ENCODE results near the gene MYH11. TPM values are rescaled to one million over a fixed set of nuclear protein-coding genes. Genes with fewer than 3 reads are reported as not detected.

Gene MYH11
- total and polyA plus RNA-seq, 2 experiments from 2014 or later, result 1.6 to 5.9 TPM

DNA sequence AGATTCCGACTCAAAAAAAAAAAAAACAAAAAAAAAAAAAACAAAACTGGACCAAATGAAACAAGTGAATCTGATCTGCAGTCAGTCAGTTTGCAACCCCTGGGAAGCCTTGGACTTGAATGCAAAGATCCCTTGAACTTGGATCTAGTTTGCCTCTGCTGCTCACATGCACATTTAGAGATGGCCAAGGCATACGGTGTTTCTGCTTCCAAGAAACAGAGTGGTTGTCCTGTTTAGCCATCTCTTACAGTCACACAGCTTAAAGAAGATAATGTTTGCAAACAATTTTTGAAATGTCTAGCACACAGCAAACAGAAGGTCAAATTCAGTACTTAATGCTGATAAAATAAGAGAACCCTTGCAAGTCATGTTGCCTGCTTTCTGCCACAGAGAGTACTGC is 202.2 kb downstream of the MYH11 start:
- TF ChIP-seq NANOG (IDR thresholded peaks at IDR 0.05; ENCODE audit: borderline replicate concordance) (no peak), POLR2AphosphoS5 (IDR thresholded peaks at IDR 0.05; ENCODE audit: low read depth) (no peak)
- TF ChIP-seq, protein P1, sequence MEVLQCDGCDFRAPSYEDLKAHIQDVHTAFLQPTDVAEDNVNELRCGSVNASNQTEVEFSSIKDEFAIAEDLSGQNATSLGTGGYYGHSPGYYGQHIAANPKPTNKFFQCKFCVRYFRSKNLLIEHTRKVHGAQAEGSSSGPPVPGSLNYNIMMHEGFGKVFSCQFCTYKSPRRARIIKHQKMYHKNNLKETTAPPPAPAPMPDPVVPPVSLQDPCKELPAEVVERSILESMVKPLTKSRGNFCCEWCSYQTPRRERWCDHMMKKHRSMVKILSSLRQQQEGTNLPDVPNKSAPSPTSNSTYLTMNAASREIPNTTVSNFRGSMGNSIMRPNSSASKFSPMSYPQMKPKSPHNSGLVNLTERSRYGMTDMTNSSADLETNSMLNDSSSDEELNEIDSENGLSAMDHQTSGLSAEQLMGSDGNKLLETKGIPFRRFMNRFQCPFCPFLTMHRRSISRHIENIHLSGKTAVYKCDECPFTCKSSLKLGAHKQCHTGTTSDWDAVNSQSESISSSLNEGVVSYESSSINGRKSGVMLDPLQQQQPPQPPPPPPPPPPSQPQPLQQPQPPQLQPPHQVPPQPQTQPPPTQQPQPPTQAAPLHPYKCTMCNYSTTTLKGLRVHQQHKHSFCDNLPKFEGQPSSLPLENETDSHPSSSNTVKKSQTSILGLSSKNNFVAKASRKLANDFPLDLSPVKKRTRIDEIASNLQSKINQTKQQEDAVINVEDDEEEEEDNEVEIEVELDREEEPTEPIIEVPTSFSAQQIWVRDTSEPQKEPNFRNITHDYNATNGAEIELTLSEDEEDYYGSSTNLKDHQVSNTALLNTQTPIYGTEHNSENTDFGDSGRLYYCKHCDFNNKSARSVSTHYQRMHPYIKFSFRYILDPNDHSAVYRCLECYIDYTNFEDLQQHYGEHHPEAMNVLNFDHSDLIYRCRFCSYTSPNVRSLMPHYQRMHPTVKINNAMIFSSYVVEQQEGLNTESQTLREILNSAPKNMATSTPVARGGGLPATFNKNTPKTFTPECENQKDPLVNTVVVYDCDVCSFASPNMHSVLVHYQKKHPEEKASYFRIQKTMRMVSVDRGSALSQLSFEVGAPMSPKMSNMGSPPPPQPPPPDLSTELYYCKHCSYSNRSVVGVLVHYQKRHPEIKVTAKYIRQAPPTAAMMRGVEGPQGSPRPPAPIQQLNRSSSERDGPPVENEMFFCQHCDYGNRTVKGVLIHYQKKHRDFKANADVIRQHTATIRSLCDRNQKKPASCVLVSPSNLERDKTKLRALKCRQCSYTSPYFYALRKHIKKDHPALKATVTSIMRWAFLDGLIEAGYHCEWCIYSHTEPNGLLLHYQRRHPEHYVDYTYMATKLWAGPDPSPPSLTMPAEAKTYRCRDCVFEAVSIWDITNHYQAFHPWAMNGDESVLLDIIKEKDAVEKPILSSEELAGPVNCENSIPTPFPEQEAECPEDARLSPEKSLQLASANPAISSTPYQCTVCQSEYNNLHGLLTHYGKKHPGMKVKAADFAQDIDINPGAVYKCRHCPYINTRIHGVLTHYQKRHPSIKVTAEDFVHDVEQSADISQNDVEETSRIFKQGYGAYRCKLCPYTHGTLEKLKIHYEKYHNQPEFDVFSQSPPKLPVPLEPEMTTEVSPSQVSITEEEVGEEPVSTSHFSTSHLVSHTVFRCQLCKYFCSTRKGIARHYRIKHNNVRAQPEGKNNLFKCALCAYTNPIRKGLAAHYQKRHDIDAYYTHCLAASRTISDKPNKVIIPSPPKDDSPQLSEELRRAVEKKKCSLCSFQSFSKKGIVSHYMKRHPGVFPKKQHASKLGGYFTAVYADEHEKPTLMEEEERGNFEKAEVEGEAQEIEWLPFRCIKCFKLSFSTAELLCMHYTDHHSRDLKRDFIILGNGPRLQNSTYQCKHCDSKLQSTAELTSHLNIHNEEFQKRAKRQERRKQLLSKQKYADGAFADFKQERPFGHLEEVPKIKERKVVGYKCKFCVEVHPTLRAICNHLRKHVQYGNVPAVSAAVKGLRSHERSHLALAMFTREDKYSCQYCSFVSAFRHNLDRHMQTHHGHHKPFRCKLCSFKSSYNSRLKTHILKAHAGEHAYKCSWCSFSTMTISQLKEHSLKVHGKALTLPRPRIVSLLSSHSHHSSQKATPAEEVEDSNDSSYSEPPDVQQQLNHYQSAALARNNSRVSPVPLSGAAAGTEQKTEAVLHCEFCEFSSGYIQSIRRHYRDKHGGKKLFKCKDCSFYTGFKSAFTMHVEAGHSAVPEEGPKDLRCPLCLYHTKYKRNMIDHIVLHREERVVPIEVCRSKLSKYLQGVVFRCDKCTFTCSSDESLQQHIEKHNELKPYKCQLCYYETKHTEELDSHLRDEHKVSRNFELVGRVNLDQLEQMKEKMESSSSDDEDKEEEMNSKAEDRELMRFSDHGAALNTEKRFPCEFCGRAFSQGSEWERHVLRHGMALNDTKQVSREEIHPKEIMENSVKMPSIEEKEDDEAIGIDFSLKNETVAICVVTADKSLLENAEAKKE (CRISPR knock-in tag; IDR thresholded peaks at IDR 0.05), result no peak
- Mint-ChIP-seq H3K4me1 (peaks cover 3% of the 10 kb centered on the region; the same call in 1 of the 3 replicates), H3K27ac (no peak overlapping the region), H3K27me3 (ENCODE audit: insufficient read depth, low read depth, poor library complexity) (peaks cover 21% of the 10 kb centered on the region), H3K36me3 (ENCODE audit: low read depth) (peaks cover 9% of the 10 kb centered on the region; the same call in 2 of the 3 replicates), H3K4me3 (no peak overlapping the region), H3K9me3 (no peaks in the 10 kb centered on the region)
- Histone ChIP-seq H3K36me3 (ENCODE audit: insufficient read depth) (no peaks in the 10 kb centered on the region), H2AFZ (no peak overlapping the region), H3K4me1 (ENCODE audit: insufficient read depth) (no peaks in the 10 kb centered on the region), H3K9me2 (ENCODE audit: insufficient read depth) (no peaks in the 10 kb centered on the region), H3K27ac (ENCODE audit: low read depth) (no peak overlapping the region), H3K4me2 (no peak overlapping the region), H3K4me3 (no peak overlapping the region), H3K27me3 (ENCODE audit: insufficient read depth) (no peaks in the 10 kb centered on the region), H4K20me1 (replicated peaks; ENCODE audit: insufficient read depth) (peaks cover 12% of the 10 kb centered on the region), H3F3A (replicated peaks; ENCODE audit: low read depth) (peaks cover 6% of the 10 kb centered on the region), H3K79me2 (replicated peaks; ENCODE audit: insufficient read depth) (peaks cover 67% of the 10 kb centered on the region)
- ATAC-seq, result no peak
- no peak for DNase-seq (ENCODE audit: low spot score)

DNA sequence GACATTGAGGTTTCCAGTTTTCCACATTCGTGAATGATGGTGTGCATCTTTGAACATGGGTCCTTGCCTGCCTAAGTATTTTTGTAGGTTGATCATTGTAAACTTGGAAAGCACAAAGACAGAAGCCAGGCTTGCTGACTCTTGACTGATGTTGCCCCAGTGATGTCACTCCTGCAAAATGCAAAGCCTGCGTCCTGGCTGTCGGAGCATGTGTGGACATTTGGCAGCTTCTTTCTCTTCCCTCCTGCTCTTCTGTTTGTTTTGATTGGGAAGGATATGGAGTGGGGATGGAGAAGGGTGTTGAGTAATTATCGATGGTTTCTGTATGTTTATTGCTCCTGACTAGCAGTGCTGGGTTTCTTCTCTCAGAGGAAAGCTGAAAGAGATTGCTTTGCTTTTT is 203.6 kb downstream of the MYH11 start:
- peaks cover 3% of the 10 kb centered on the region; the same call in 1 of the 3 replicates for H3K4me1 Mint-ChIP-seq
- Histone ChIP-seq H3K27me3 (ENCODE audit: insufficient read depth) (no peaks in the 10 kb centered on the region), H3K27ac (ENCODE audit: low read depth) (no peak overlapping the region), H3K9me2 (ENCODE audit: insufficient read depth) (no peaks in the 10 kb centered on the region), H3K79me2 (replicated peaks; ENCODE audit: insufficient read depth) (peaks cover 67% of the 10 kb centered on the region), H4K20me1 (replicated peaks; ENCODE audit: insufficient read depth) (peaks cover 12% of the 10 kb centered on the region), H3K4me3 (no peak overlapping the region), H3K36me3 (ENCODE audit: insufficient read depth) (no peaks in the 10 kb centered on the region), H3K4me2 (no peak overlapping the region), H2AFZ (no peak overlapping the region), H3K4me1 (ENCODE audit: insufficient read depth) (no peaks in the 10 kb centered on the region), H3F3A (replicated peaks; ENCODE audit: low read depth) (peaks cover 11% of the 10 kb centered on the region)
- DNase-seq (ENCODE audit: low spot score), result no peak
- peaks cover 9% of the 10 kb centered on the region; the same call in 2 of the 3 replicates for H3K36me3 Mint-ChIP-seq (ENCODE audit: low read depth)
- H3K9me3 Mint-ChIP-seq, result no peaks in the 10 kb centered on the region
- ATAC-seq, result no peak
- no peak overlapping the region for H3K27ac Mint-ChIP-seq
- no peak overlapping the region for H3K4me3 Mint-ChIP-seq
- H3K27me3 Mint-ChIP-seq (ENCODE audit: insufficient read depth, low read depth, poor library complexity), result peaks cover 21% of the 10 kb centered on the region
- TF ChIP-seq, protein P2, sequence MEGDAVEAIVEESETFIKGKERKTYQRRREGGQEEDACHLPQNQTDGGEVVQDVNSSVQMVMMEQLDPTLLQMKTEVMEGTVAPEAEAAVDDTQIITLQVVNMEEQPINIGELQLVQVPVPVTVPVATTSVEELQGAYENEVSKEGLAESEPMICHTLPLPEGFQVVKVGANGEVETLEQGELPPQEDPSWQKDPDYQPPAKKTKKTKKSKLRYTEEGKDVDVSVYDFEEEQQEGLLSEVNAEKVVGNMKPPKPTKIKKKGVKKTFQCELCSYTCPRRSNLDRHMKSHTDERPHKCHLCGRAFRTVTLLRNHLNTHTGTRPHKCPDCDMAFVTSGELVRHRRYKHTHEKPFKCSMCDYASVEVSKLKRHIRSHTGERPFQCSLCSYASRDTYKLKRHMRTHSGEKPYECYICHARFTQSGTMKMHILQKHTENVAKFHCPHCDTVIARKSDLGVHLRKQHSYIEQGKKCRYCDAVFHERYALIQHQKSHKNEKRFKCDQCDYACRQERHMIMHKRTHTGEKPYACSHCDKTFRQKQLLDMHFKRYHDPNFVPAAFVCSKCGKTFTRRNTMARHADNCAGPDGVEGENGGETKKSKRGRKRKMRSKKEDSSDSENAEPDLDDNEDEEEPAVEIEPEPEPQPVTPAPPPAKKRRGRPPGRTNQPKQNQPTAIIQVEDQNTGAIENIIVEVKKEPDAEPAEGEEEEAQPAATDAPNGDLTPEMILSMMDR (conservative IDR thresholded peaks at IDR 0.05; ENCODE audit: low read depth in 2 of 2), result no peak
- TF ChIP-seq, protein P1 (CRISPR knock-in tag; IDR thresholded peaks at IDR 0.05), result no peak
